CD4-positive, alpha-beta T cell treated with Interleukin-21 for 1 hour (primary cell): ENCODE data around the gene VAX1.

ENCODE experiments used
- DNase-seq: peaks from one replicate; pipeline ENCODE4 v3.0.0-alpha.2; 2020

The VAX1 gene

DNA sequence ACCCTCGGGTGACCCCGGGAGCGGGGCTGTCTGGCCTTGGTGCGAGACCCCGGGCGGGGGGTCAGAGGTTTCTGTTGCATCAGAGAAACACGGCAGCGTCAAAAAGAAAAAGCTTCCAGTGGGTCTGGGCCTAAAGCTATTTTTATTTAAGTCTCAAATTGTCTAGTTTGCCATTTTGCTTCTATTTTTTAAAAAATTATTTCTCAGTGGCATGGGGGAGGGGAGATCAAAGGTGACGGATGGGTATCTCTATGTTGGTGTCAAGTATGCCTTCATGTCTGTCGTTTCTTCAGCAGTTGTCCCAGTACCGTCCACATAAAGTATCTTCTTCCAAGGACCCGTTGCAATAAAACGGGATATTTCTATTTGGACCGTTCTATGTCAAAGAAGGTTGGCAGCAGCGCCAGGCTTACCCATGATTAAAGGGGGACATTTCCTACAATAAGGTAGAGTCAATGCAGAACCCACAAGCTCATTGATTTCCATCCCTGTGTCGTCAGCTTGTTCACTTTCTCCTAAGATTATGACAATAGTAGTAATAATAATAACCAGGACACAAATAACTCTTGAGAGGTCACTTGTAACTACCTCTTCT is 26.0 kb upstream of the VAX1 start:
- no peak for DNase-seq

DNA sequence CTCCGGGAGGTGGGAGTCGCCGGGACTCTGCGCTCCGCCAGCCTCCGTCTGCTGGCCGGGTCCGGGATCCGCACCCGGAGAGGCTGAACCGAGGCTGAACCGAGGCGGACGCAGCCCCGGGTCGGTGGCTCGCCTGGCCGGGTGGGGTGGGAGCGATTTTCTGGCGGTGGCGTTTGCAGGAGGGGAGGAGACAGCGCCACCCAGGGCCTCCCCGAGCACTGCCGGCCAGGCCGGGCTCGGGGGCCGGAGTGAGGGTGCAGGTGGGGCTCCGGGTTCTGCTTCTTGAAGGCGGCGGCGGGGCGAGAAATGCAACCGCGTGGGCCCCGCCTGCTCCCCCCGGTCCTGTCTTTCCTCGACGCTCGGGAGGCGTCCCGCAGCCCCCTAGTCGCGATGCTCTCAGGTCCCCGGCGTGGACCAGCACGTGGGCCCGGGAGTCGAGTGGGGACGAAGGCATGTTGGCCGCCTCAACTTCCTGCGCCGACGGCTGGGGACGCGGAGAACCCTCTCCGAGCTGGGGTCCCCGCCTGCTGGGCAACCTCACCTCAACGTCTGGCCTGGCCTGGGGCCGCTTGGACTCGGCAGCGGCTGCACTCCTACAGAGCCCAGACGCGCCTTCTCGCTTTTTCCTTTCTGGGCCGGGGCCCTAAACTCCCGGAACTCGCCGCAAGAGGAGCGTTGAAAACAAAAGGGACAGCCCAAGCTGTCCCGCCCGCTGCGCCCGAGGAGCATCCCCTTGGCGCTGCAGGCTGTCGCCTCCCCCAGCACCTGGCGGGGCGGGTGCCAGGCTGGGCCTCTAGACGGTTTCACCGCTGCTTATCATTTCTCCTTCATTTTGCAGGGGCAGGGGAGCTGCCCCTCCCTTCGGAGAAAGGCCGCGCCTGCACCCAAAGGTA is 25.2 kb upstream of the VAX1 start:
- DNase-seq = no peak

DNA sequence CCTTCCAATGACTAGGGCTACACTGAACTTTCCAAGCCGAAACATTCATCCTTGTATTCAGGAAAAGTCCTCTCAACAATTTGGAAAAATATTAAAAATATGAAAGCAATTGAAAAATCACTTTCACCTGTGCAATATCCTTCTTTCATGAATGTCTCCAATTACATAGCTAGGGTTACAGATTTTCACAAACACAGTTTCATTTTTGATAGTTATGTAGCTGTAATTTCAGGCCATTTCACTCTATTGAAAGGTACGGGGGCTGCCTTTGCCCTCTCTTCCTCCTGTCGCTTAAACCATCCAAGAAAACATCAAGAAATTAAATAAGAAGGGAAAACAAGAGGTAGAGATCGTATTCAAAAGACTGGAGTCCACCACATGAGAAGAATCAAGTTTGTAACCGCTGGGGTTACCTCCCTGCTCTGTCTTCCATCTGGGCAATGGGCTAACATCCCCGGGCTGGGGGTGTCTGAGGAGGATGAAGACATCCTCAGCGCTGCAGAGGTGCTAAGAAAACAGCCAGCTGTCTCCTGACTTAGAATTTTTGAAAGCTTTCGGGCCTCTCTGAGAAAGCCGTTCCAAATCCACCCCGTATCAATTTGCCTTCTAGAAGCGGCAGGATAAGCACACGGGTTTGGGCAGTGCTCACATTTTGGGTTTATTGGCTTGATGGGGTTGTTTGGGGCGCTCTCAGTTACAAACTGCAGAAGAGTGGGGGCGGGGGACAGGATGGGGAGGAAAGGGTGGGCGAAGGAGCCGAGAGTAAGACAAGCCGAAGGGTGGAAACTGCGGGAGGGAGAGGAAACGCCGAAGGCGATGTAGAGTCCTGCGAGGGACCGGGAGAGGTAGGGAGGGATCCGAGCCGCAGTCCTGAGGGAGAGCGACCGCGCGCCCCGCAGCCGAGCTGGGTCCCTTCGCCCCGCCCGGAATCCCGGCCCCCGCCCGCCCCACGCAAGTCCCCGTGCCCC is 24.3 kb upstream of the VAX1 start:
- DNase-seq = no peak

DNA sequence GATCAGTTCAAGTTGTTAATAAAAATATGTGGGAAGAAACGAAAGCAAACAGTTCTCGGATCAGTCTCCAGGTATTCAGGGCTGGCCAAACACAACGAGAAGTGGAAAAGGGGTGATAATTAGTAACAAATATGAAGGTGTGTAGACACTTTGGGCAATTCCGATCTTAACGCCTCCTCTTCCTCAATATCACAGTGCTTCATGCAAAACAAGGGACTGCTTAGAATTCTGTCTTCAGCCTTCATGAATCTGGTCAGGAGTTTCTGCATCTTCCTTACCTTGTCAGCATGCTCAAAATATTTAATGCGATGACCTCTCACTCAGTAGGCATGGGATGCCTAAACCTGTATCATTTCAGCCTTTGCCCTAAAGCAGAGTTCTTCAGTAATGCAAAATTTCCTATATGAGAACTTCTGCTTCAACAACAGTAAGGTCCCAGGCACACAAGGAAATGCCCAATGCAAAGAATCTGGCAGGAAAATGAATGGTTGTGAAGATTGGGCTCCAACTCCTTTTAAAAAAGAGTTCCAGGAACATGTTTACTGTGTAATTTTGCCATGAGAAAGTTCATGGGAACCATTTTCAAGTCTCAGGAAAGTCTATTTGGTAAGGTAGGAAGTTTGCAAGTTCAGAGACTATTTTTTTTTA is 23.4 kb upstream of the VAX1 start:
- no peak for DNase-seq

GRCh38 chr10:117160567-117160966 is 22.5 kb upstream of the VAX1 start:
- DNase-seq = no peak

- no peak for DNase-seq
Observed at GRCh38 chr10:117159390-117159789, 21.3 kb upstream of the VAX1 start.

DNA sequence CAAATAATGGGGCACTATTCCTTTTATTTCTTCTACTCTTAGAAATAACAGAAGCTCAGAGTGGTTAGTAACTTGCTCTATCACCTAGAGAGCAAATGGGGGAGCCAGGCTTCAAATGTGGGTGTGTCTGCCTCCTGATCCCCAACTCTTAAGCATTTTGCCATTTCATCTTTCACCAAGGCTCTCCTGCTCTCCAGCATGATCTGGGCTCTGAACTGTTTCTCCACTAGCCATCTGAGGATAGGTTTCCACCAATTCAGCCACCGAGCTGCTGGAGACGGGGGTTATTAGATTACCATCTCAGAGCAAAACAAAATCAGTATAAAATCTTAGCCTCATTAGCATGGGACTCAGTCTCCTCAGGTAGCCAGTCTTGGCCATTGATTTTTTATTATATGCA is 20.2 kb upstream of the VAX1 start:
- no peak for DNase-seq

DNA sequence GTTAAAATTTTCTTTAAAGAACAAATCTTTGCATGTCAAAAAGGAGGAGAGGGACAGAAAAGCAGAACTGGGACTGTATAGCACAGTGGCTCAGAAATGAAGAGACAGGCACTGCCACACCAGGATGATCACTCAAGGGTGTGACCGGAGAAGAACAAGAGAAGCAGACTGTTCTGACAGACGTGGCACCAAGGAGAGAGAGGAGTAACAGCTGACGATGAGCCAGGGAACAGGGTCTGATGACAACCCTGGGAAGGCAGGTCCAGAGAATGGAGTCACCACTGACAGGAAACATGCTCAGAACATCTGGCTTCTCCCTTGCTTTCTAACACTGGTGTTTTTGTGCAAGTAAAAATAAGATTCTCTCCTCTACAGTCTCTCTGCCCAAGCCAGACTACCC is 14.6 kb upstream of the VAX1 start:
- DNase-seq = no peak

GRCh38 chr10:117148284-117148683 is 10.2 kb upstream of the VAX1 start:
- no peak for DNase-seq

DNA sequence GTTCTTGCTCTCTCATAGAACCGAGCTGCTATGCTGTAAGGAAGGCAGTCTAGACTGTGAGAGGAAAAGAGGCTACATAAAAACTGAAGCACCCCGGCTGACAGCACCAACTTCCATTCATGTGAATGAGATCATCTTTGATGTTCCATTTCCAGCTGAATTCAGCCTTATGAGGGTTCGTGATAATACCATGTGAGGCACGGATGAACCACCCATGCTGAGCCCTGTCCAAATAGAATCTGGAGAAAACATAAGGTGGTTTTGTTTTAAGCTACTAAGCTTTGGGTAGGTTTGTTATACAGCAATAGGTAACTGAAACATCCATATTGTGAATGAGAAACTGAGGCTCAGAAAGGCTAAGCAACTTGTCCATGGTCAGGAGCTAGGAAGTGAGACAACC is 6.9 kb upstream of the VAX1 start:
- no peak for DNase-seq

DNA sequence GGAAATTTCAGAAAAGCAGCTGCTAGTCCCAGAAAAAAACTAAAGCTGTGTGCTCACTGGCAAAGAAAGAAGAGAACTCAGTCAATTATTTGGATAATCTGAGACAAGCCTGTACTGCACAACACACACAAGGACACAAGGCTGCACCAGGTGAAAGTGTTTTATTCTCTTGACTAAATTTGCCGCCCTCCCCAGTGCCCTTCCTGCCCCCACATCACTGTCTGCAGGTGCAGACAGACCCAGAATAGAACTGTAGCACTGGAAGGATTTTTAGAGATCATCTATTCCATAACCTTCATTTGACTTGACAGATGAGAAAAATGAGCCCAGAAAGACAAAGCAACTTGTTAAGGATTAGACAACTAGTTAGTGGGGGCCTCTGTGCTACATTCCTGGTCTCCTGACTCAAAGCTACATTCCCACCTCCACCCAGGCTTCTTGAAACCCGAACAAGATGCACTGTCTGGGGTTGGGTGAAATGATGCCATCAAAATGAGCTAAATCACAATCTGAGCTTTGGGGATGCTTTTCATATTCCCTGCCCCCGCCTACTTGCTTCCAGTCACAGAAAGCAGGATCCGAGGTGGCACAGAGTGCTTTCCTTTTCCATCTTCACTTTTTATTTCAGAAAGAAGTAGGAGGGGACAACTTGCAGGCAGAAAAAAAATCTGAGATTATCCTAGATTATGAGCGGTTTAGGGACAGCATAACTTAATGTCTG is 5.2 kb upstream of the VAX1 start:
- DNase-seq = no peak

DNA sequence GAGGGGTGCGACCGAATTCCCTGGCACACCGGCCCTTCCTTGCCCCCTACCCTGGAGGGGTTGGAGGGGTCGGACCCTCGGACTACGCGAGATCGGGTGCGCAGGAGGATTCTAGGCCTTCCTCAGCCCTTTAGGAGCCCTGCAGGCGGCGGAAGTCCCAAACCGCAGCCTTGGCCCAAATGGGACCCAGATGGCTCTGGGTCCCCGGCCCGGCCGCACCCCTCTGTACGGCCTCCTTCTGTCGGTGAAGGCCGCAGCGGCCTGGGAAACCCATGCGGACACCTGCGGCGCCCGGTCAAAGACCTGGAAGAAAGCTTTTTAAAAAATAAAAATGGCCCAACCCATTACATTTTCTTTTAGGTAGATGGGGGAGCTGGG is 2.4 kb upstream of the VAX1 start:
- DNase-seq = no peak

GRCh38 chr10:117139581-117140524 is 1.8 kb upstream of the VAX1 start:
- no peak for DNase-seq

DNA sequence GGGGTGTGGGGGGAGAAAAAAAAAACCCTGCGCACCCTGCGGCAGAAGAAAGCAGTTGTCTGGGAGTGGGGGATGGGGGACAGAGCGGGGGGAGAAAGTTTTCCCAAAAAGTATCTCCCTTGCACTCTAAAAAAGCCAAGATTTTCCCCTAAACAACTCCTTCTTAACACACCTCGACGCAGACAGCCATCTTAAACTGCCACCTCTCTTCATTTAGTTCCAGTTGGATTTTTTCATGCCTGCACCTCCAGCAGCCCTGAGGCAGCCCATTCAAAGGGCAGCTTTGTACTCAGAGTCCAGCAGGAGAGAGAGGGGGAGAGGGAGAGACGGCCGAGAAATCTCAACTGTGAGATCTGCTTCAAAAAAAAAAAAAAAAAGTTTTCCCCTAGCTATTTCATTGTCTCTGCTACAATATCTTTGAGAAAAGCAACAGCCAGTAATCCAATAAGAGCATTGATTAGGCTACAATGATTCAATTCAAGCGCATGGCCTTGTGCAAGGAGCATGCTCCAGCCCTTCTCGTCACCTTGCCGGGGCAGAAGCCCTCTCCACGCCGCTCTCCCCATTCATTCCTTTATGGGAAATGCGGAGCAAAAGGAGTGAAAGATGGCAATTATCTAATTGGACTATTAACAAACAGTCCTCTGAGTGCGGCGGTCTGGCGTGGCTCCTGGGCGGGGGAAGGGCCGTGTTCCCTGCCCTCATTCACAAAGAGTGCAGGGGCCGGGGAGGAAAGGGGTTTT is 939 bp upstream of the VAX1 start:
- no peak for DNase-seq

GRCh38 chr10:117137031-117137910 is 799 bp downstream of the VAX1 start:
- no peak for DNase-seq

DNA sequence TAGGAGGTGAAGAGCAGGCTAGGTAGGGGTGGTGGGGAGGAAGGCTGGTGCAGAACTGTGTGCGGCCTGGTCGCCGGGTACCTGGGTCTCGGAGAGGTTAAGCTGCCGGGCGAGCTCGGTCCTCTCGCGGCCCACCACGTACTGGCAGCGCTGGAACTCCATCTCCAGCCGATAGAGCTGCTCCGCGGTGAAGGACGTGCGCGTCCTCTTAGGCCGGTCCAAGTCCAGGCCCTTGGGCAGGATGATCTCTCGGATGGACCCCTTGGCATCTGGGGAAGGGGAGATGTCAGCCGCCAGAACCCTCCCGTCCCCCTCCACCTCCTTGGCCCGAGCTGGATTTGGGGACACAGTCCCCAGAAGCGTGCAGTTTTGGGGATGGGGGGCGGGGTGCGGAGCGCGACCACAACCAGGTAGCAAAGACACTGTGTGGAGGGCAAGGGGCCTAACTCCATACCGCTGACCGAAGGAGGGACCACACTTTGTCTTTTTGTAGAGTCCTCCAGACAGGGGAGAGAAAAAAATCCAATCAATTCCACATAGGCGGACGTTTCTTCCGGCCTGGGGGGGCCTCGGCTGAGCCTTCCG is 1.6 kb downstream of the VAX1 start:
- no peak for DNase-seq

GRCh38 chr10:117135480-117136140 is 2.5 kb downstream of the VAX1 start:
- no peak for DNase-seq

- no peak for DNase-seq
Observed at GRCh38 chr10:117135026-117135372, 3.1 kb downstream of the VAX1 start.
